Myocyte (in vitro differentiated cells): ENCODE measurements around the gene LYPD8. TPM values are rescaled to one million over a fixed set of nuclear protein-coding genes. Genes with fewer than 3 reads are reported as not detected.

Experiments
- DNase-seq: peaks from one replicate; pipeline ENCODE4 v3.0.0-alpha.2; 2012; ENCODE audit warnings: low read depth
- total RNA-seq: library from RNA; depleted of rRNA; stranded (reverse); fragments of >200 nt; gene quantifications from 2 replicates; pipeline ENCODE4 v1.2.3, GENCODE V29; 2014

The LYPD8 gene
- total RNA-seq, 1 donor from 2014 or later = not detected

DNA sequence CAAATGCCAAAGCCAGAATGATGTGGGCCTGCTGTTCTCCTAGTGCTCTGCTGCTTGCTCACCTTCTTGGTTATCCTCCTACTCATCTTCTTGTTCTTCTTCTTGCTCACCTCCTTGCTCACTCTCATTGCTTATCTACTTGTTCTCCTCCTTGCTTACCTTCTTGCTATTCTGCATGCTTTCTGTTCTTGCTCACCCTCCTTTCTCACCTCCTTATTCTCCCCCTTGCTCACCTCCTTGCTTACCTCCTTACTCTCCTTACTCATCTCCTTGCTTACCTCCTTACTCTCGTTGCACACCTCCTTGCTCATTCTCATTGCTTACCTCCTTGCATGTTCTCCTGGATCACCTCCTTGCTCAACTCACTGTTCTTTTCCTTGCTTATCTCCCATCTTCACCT is 52.8 kb downstream of the LYPD8 start, which contains the start of gene OR14I1:
Gene OR14I1, minus strand, starts transcription at position 53 of the 400 bp plus-strand sequence.
- DNase-seq = no peak

GRCh38 chr1:248699099-248699498 is 56.5 kb downstream of the LYPD8 start:
- DNase-seq = no peak

- DNase-seq = no peak
Observed at GRCh38 chr1:248697907-248698306, 57.7 kb downstream of the LYPD8 start.

GRCh38 chr1:248696774-248697173 is 58.8 kb downstream of the LYPD8 start:
- no peak for DNase-seq

DNA sequence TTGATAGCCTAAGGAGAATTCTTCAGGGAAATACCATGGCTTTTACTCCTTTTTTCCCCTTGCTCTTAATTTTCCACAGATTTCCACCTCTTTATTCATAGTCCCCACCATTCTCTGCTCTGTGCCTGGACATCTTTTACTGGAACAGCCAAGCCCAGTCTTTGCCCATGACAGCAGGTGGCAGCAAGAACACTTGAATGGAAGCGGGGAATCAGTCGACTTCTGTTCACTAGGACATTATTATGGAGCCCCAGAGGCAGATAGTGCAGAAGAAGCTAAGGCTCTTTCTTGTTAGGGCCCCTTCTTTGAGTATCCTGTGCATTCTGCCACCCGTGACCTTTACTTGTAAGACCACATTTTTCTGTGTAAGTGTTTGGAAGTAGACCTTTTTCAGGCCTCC is 59.3 kb downstream of the LYPD8 start:
- DNase-seq = peak; percentile 24

- DNase-seq = no peak
Observed at GRCh38 chr1:248695451-248696132, 60.0 kb downstream of the LYPD8 start.

DNA sequence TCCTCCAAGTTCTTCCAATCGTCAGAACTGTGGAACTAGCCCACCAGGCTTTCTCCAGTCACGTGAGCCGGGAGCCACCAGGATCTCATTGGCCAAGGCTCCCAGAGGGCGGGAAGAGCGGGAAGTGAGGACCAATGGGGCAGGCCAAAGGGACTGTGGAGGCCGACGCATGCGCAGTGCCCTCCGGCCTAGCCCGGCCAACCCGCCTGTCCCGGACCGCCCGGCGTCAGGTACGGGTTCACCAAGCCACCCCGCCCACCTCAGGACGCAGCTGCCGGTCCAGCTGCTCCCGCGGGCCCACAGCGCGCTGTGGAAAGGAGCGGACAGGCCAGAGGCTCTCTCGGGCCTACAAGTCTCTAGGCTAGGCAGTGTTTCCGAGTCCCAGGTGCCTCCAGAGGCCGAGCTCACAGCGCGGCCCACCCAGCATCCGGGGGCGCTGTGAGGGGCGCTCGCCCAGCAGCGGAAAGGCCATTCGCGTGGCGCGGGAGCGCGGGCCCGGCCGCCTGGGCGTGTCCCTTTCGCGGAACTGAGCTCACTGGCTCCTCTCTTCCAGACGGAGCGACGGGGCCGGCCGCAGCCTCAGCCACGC is 63.9 kb downstream of the LYPD8 start:
- no peak for DNase-seq

Other genes starting within 250 kb of the LYPD8 start
- not detected in 2 replicates for gene OR2G6, start 247.7 kb downstream of the LYPD8 start, total RNA-seq
- not detected in 2 replicates for gene OR2T29, start 193.0 kb downstream of the LYPD8 start, total RNA-seq
- gene OR2T34, start 181.0 kb downstream of the LYPD8 start, total RNA-seq = not detected in 2 replicates
- not detected in 2 replicates for gene OR2T10, start 158.1 kb downstream of the LYPD8 start, total RNA-seq
- gene OR2T11, start 120.7 kb downstream of the LYPD8 start, total RNA-seq = not detected in 2 replicates
- gene OR2T35, start 110.5 kb downstream of the LYPD8 start, total RNA-seq = not detected in 2 replicates
- not detected in 2 replicates for gene OR2T27, start 100.2 kb downstream of the LYPD8 start, total RNA-seq
- gene OR14I1, start 53.0 kb downstream of the LYPD8 start, total RNA-seq = not detected in 2 replicates
- 26.5 and 30.9 TPM in 2 replicates for gene SH3BP5L, start 70.2 kb upstream of the LYPD8 start, total RNA-seq
- gene ZNF672, start 82.5 kb upstream of the LYPD8 start, total RNA-seq = 38.9 and 43.4 TPM in 2 replicates
- 54.0 and 61.7 TPM in 2 replicates for gene ZNF692, start 103.3 kb upstream of the LYPD8 start, total RNA-seq
- 3.6 and 4.8 TPM in 2 replicates for gene PGBD2, start 150.5 kb upstream of the LYPD8 start, total RNA-seq